ENCODE data around the gene CIRBP.
A peak's percentile ranks its signal among the peaks of the same experiment; 100 is the strongest.

Gene CIRBP

DNA sequence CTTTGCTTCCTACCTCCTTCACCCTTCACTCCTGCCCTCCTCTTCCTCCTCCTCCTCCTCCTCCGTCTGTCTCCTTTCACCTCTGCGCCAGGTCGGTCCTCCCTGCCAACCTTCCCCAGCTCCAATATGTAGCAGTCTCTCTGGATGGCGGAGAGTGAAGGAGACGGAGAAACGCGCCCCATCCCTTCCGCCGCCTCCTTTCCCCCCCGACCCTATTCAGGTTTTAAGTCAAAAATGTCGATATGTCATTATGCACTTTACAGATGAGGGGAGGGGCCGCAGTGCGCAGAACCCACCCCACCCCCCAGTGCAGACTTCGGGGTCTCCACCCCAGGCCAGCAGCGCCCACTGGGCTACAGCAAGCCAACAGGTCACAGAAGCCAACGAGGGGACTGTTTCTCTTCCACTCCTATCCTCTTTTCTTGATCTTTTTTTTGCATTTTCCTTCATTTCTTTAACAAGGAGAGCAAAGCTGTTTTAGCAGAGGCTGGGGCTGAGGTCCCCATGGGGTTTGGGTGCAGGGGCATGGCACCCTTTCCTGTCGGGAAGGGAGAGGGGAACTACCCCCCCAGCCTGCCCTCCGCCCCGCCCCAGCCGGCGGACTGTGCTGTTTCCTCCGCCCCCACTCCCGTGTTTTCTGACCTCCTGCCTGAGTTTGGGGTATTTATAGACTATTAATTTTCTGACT lies 11.5 kb upstream of the CIRBP start:
- Histone ChIP-seq H3K9ac (ENCODE audit: low read depth in 1 of 2, low read length in 2 of 2) (no peak overlapping the region), H3K4me3 (ENCODE audit: low read length in 2 of 2) (no peak overlapping the region), H3K4me1 (ENCODE audit: control insufficient read depth in 2 of 2, insufficient read depth in 2 of 2, low read length in 2 of 2) (peaks cover 63 to 81% of the 10 kb centered on the region in 2 donors), H3K36me3 (ENCODE audit: control insufficient read depth in 2 of 2, insufficient read depth in 2 of 2, low read length in 2 of 2) (peaks cover 29 to 36% of the 10 kb centered on the region in 2 donors), H3K27ac (ENCODE audit: low read depth in 2 of 2, low read length in 2 of 2) (peak overlapping the region; percentile 99 to 100), H3K9me3 (ENCODE audit: control insufficient read depth in 2 of 2, low read length in 2 of 2) (no peaks in the 10 kb centered on the region), H3K27me3 (ENCODE audit: control insufficient read depth in 2 of 2, insufficient read depth in 2 of 2, low read length in 2 of 2) (no peaks in the 10 kb centered on the region)

GRCh38 chr19:1258163-1258492 lies 11.0 kb upstream of the CIRBP start:
- Histone ChIP-seq H3K27me3 (ENCODE audit: control insufficient read depth in 2 of 2, insufficient read depth in 2 of 2, low read length in 2 of 2) (no peaks in the 10 kb centered on the region), H3K9ac (ENCODE audit: low read depth in 1 of 2, low read length in 2 of 2) (peak overlapping the region in 1 of 2 donors; percentile 86), H3K4me1 (ENCODE audit: control insufficient read depth in 2 of 2, insufficient read depth in 2 of 2, low read length in 2 of 2) (peaks cover 68 to 86% of the 10 kb centered on the region in 2 donors), H3K27ac (ENCODE audit: low read depth in 2 of 2, low read length in 2 of 2) (peak overlapping the region; percentile 99 to 100), H3K36me3 (ENCODE audit: control insufficient read depth in 2 of 2, insufficient read depth in 2 of 2, low read length in 2 of 2) (peaks cover 29 to 36% of the 10 kb centered on the region in 2 donors), H3K9me3 (ENCODE audit: control insufficient read depth in 2 of 2, low read length in 2 of 2) (no peaks in the 10 kb centered on the region), H3K4me3 (ENCODE audit: low read length in 2 of 2) (no peak overlapping the region)

DNA sequence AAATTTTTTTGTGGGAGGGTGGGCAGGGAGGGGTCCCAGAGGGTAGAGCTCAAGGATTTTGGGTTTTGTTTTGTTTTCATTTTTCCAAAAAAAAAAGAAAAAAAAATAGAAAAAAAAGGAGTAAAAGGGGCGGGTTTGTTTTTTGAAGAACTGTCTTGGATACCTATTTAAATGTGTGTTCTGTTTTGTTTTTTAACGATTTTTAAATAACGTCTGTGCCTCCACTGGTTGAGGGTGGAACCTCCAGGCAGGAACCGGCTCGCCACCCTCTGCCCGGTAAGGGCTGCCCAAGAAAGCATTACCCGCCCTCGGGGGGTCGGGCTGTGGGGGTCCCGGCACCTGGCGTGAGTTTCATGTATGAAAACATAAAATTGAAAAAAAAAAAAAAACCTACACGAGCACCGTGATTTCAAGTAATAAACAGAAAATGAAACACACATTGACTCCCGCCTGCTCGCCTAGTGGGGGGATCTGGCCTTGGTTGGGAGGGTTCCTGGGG lies 10.4 kb upstream of the CIRBP start:
- Histone ChIP-seq H3K4me3 (ENCODE audit: low read length in 2 of 2) (peak overlapping the region; percentile 57 to 64), H3K27ac (ENCODE audit: low read depth in 2 of 2, low read length in 2 of 2) (peak overlapping the region; percentile 99 to 100)

GRCh38 chr19:1259206-1259875 lies 9.8 kb upstream of the CIRBP start:
- Histone ChIP-seq H3K27me3 (ENCODE audit: control insufficient read depth in 2 of 2, insufficient read depth in 2 of 2, low read length in 2 of 2) (no peaks in the 10 kb centered on the region), H3K36me3 (ENCODE audit: control insufficient read depth in 2 of 2, insufficient read depth in 2 of 2, low read length in 2 of 2) (peaks cover 28 to 32% of the 10 kb centered on the region in 2 donors), H3K4me1 (ENCODE audit: control insufficient read depth in 2 of 2, insufficient read depth in 2 of 2, low read length in 2 of 2) (peaks cover 59 to 77% of the 10 kb centered on the region in 2 donors), H3K9me3 (ENCODE audit: control insufficient read depth in 2 of 2, low read length in 2 of 2) (no peaks in the 10 kb centered on the region), H3K9ac (ENCODE audit: low read depth in 1 of 2, low read length in 2 of 2) (peak overlapping the region; percentile 86), H3K27ac (ENCODE audit: low read depth in 2 of 2, low read length in 2 of 2) (peak overlapping the region; percentile 99 to 100), H3K4me3 (ENCODE audit: low read length in 2 of 2) (peak overlapping the region; percentile 57 to 64)

More for the DNA sequence above, 10.4 kb upstream of the CIRBP start:
- H3K36me3 ChIP-seq (ENCODE audit: control insufficient read depth in 2 of 2, insufficient read depth in 2 of 2, low read length in 2 of 2) = peaks cover 29 to 36% of the 10 kb centered on the region in 2 donors
- peaks cover 65 to 83% of the 10 kb centered on the region in 2 donors for H3K4me1 ChIP-seq (ENCODE audit: control insufficient read depth in 2 of 2, insufficient read depth in 2 of 2, low read length in 2 of 2)
- H3K9me3 ChIP-seq (ENCODE audit: control insufficient read depth in 2 of 2, low read length in 2 of 2) = no peaks in the 10 kb centered on the region
- peak overlapping the region; percentile 86 for H3K9ac ChIP-seq (ENCODE audit: low read depth in 1 of 2, low read length in 2 of 2)
- no peaks in the 10 kb centered on the region for H3K27me3 ChIP-seq (ENCODE audit: control insufficient read depth in 2 of 2, insufficient read depth in 2 of 2, low read length in 2 of 2)

DNA sequence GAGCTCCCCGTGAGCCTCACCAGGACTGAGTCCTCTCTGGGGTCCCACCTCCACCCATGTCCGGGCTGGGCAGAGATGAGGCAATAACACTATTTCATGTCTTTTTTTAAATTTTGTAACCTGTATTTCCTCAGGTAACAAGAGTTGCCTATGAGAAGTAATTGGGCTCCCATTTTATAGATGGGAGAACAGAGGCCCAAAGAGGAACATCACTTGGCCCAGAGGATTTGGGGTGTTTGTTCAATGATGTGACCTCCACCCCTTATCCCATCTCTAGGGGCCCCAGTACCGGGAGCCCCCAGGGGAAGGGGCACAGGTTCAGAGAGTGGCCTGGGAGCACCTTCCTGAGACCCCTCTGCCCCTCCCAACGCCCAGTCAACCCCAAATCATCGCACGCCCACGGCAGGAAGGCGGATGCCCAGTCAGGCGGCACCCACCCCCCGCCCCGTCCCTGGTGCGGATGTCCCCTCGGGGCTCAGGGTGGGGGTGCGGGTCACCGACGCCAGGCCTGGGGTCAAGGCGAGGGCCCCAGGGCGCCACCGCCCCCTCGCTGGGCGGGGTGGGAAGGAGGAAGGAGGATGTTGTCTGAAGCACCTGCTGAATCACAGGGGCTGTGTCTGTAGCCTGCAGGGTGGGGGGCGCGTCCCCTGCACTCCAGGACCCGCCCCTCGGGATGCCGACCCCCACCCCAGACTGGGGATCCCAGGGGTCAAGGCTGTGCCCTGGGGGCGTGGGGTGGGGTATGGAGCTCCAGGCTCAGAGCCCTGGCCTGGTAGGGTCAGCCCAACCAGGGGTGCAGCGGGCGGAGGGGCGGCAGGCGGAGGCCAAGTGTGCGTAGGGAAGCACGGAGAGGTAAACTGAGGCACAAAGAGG lies 9.0 kb upstream of the CIRBP start:
- Histone ChIP-seq H3K9ac (ENCODE audit: low read depth in 1 of 2, low read length in 2 of 2) (peak overlapping the region; percentile 86), H3K4me3 (ENCODE audit: low read length in 2 of 2) (peak overlapping the region; percentile 57 to 64), H3K4me1 (ENCODE audit: control insufficient read depth in 2 of 2, insufficient read depth in 2 of 2, low read length in 2 of 2) (peaks cover 63 to 73% of the 10 kb centered on the region in 2 donors), H3K9me3 (ENCODE audit: control insufficient read depth in 2 of 2, low read length in 2 of 2) (no peaks in the 10 kb centered on the region), H3K27ac (ENCODE audit: low read depth in 2 of 2, low read length in 2 of 2) (peak overlapping the region; percentile 99 to 100), H3K27me3 (ENCODE audit: control insufficient read depth in 2 of 2, insufficient read depth in 2 of 2, low read length in 2 of 2) (no peaks in the 10 kb centered on the region), H3K36me3 (ENCODE audit: control insufficient read depth in 2 of 2, insufficient read depth in 2 of 2, low read length in 2 of 2) (peaks cover 20 to 24% of the 10 kb centered on the region in 2 donors)

GRCh38 chr19:1260749-1261537 lies 8.2 kb upstream of the CIRBP start:
- no peaks in the 10 kb centered on the region for H3K9me3 ChIP-seq (ENCODE audit: control insufficient read depth in 2 of 2, low read length in 2 of 2)
- H3K36me3 ChIP-seq (ENCODE audit: control insufficient read depth in 2 of 2, insufficient read depth in 2 of 2, low read length in 2 of 2) = peaks cover 12 to 16% of the 10 kb centered on the region in 2 donors
- H3K27ac ChIP-seq (ENCODE audit: low read depth in 2 of 2, low read length in 2 of 2) = peak overlapping the region; percentile 99 to 100
- no peaks in the 10 kb centered on the region for H3K27me3 ChIP-seq (ENCODE audit: control insufficient read depth in 2 of 2, insufficient read depth in 2 of 2, low read length in 2 of 2)
- peaks cover 64 to 72% of the 10 kb centered on the region in 2 donors for H3K4me1 ChIP-seq (ENCODE audit: control insufficient read depth in 2 of 2, insufficient read depth in 2 of 2, low read length in 2 of 2)
- H3K4me3 ChIP-seq (ENCODE audit: low read length in 2 of 2) = peak overlapping the region; percentile 75 to 81
- H3K9ac ChIP-seq (ENCODE audit: low read depth in 1 of 2, low read length in 2 of 2) = peak overlapping the region; percentile 89 to 90

DNA sequence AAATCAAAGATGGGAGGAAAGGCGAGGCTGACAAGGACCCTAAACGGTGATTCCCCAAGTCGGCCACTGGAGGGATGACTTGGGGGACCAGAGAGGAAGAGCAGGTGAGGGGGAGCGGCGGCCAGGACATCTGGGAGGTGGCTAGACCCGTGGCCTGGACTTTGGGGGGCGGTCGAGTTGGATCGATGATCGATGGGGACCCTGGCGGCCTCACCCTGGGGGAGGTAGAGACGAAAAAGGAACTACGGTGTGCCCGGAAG lies 7.7 kb upstream of the CIRBP start:
- Histone ChIP-seq H3K4me3 (ENCODE audit: low read length in 2 of 2) (peak overlapping the region; percentile 75 to 81), H3K4me1 (ENCODE audit: control insufficient read depth in 2 of 2, insufficient read depth in 2 of 2, low read length in 2 of 2) (peaks cover 69 to 74% of the 10 kb centered on the region in 2 donors), H3K9me3 (ENCODE audit: control insufficient read depth in 2 of 2, low read length in 2 of 2) (no peaks in the 10 kb centered on the region), H3K27me3 (ENCODE audit: control insufficient read depth in 2 of 2, insufficient read depth in 2 of 2, low read length in 2 of 2) (no peaks in the 10 kb centered on the region), H3K9ac (ENCODE audit: low read depth in 1 of 2, low read length in 2 of 2) (peak overlapping the region; percentile 89 to 90), H3K27ac (ENCODE audit: low read depth in 2 of 2, low read length in 2 of 2) (peak overlapping the region; percentile 99 to 100), H3K36me3 (ENCODE audit: control insufficient read depth in 2 of 2, insufficient read depth in 2 of 2, low read length in 2 of 2) (peaks cover 11 to 12% of the 10 kb centered on the region in 2 donors)

DNA sequence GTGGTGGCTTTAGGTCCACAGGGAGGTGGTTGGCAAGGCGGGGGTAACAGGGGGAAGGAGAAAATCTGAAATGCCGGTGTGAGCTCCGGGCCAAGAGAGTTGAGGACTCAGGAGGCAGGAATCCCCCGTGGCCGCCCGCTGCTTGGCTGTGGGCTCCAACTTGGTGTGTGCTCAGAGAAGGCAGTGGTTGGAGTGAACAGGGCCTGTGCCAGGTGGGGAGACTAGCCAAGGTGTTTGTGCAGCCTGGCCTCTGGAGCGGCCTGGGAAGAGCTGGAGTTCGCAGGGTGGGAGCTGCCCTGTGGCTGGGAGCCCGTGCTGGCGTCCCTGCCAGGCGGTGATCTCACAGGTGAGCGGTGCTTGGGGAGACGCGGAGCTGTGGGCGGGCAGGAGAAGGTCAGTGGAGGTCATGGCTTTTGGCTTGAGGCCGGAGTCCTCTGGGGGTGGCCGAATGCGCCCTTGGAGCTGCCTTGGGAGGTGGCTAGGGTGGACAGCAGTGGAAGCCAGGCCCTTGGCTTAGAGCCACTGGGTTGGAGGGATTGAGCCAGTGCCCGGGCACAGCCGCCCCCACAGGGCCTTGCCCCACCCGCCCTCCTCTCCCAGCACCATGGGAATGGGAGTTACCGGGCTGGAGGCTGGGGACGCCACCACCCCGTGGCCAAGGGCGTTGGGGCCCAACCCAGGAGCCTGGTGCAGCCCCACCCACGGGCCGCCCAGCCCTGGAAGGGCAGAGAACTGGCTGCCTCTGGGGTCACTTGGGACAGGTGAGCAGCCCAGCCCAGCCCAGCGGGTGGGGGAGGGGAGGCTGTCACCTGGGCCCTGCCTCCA lies 7.1 kb upstream of the CIRBP start:
- Histone ChIP-seq H3K9ac (ENCODE audit: low read depth in 1 of 2, low read length in 2 of 2) (peak overlapping the region; percentile 89 to 90), H3K27me3 (ENCODE audit: control insufficient read depth in 2 of 2, insufficient read depth in 2 of 2, low read length in 2 of 2) (no peaks in the 10 kb centered on the region), H3K4me3 (ENCODE audit: low read length in 2 of 2) (peak overlapping the region; percentile 75 to 81), H3K27ac (ENCODE audit: low read depth in 2 of 2, low read length in 2 of 2) (peak overlapping the region; percentile 99 to 100), H3K36me3 (ENCODE audit: control insufficient read depth in 2 of 2, insufficient read depth in 2 of 2, low read length in 2 of 2) (peaks cover 5 to 7% of the 10 kb centered on the region in 2 donors), H3K4me1 (ENCODE audit: control insufficient read depth in 2 of 2, insufficient read depth in 2 of 2, low read length in 2 of 2) (peaks cover 66 to 71% of the 10 kb centered on the region in 2 donors), H3K9me3 (ENCODE audit: control insufficient read depth in 2 of 2, low read length in 2 of 2) (no peaks in the 10 kb centered on the region)

- peak overlapping the region; percentile 37 to 57 for H3K4me3 ChIP-seq (ENCODE audit: low read length in 2 of 2)
- no peaks in the 10 kb centered on the region for H3K9me3 ChIP-seq (ENCODE audit: control insufficient read depth in 2 of 2, low read length in 2 of 2)
- H3K9ac ChIP-seq (ENCODE audit: low read depth in 1 of 2, low read length in 2 of 2) = peak overlapping the region; percentile 65 to 89
- H3K27ac ChIP-seq (ENCODE audit: low read depth in 2 of 2, low read length in 2 of 2) = peak overlapping the region; percentile 99 to 100
- H3K27me3 ChIP-seq (ENCODE audit: control insufficient read depth in 2 of 2, insufficient read depth in 2 of 2, low read length in 2 of 2) = no peaks in the 10 kb centered on the region
- H3K36me3 ChIP-seq (ENCODE audit: control insufficient read depth in 2 of 2, insufficient read depth in 2 of 2, low read length in 2 of 2) = peaks cover 2 to 3% of the 10 kb centered on the region in 2 donors
- peaks cover 69 to 74% of the 10 kb centered on the region in 2 donors for H3K4me1 ChIP-seq (ENCODE audit: control insufficient read depth in 2 of 2, insufficient read depth in 2 of 2, low read length in 2 of 2)
Observed at GRCh38 chr19:1262623-1263123, 6.5 kb upstream of the CIRBP start.
